Measurements from ENCODE around the gene MS4A10. TPM values are rescaled to one million over a fixed set of nuclear protein-coding genes. Genes with fewer than 3 reads are reported as not detected.

MS4A10 gene
- total RNA-seq, 1 donor: not detected

- no peaks in the 10 kb centered on the region for H3K36me3 ChIP-seq (ENCODE audit: insufficient read depth, low read length)
- H3K79me2 ChIP-seq (ENCODE audit: insufficient read depth, low read length): peaks cover 12% of the 10 kb centered on the region
- no peak overlapping the region for H2AFZ ChIP-seq (ENCODE audit: low read length)
- peaks cover 4% of the 10 kb centered on the region for H4K20me1 ChIP-seq (ENCODE audit: insufficient read depth, low read length)
- peak; percentile 25 for TF ChIP-seq CTCF (IDR thresholded peaks at IDR 0.05; ENCODE audit: extremely low read depth, low read depth, low read length)
- peaks cover 24% of the 10 kb centered on the region for H3K4me1 ChIP-seq (ENCODE audit: insufficient read depth, low read length)
- no peak overlapping the region for H3K4me2 ChIP-seq (ENCODE audit: insufficient read depth, low read length)
- H3K27me3 ChIP-seq (ENCODE audit: insufficient read depth, low read length): peaks cover 16% of the 10 kb centered on the region
- no peaks in the 10 kb centered on the region for H3K9me3 ChIP-seq (ENCODE audit: low read depth, low read length)
- no peak overlapping the region for H3K27ac ChIP-seq (ENCODE audit: low read depth, low read length)
- no peak for DNase-seq (ENCODE audit: insufficient read length, low spot score, missing footprints)
- no peak overlapping the region for H3K4me3 ChIP-seq (ENCODE audit: insufficient read depth, low read length)
These were observed 53.0 kb downstream of the MS4A10 start for GRCh38 chr11:60838132-60838531.

- H3K79me2 ChIP-seq (ENCODE audit: insufficient read depth, low read length): peaks cover 37% of the 10 kb centered on the region
- no peaks in the 10 kb centered on the region for H3K36me3 ChIP-seq (ENCODE audit: insufficient read depth, low read length)
- H4K20me1 ChIP-seq (ENCODE audit: insufficient read depth, low read length): peaks cover 11% of the 10 kb centered on the region
- H2AFZ ChIP-seq (ENCODE audit: low read length): peak overlapping the region; percentile 11
- H3K9me3 ChIP-seq (ENCODE audit: low read depth, low read length): no peaks in the 10 kb centered on the region
- H3K27ac ChIP-seq (ENCODE audit: low read depth, low read length): peak overlapping the region; percentile 58
- DNase-seq (ENCODE audit: insufficient read length, low spot score, missing footprints): peak; percentile 93
- peak overlapping the region; percentile 93 for H3K4me2 ChIP-seq (ENCODE audit: insufficient read depth, low read length)
- H3K27me3 ChIP-seq (ENCODE audit: insufficient read depth, low read length): peaks cover 10% of the 10 kb centered on the region
- H3K4me3 ChIP-seq (ENCODE audit: insufficient read depth, low read length): peak overlapping the region; percentile 85
- peaks cover 40% of the 10 kb centered on the region for H3K4me1 ChIP-seq (ENCODE audit: insufficient read depth, low read length)
- no peak for TF ChIP-seq CTCF (IDR thresholded peaks at IDR 0.05; ENCODE audit: extremely low read depth, low read depth, low read length)
These were observed 55.6 kb downstream of the MS4A10 start for GRCh38 chr11:60840470-60841430.

- H3K27me3 ChIP-seq (ENCODE audit: insufficient read depth, low read length): peaks cover 6% of the 10 kb centered on the region
- no peaks in the 10 kb centered on the region for H3K9me3 ChIP-seq (ENCODE audit: low read depth, low read length)
- H3K4me2 ChIP-seq (ENCODE audit: insufficient read depth, low read length): peak within 1 kb of the TSS; percentile 93
- peak; percentile 99 for DNase-seq (ENCODE audit: insufficient read length, low spot score, missing footprints)
- TF ChIP-seq CTCF (IDR thresholded peaks at IDR 0.05; ENCODE audit: extremely low read depth, low read depth, low read length): no peak
- H3K79me2 ChIP-seq (ENCODE audit: insufficient read depth, low read length): peaks cover 41% of the 10 kb centered on the region
- H2AFZ ChIP-seq (ENCODE audit: low read length): peak within 1 kb of the TSS; percentile 91
- peak within 1 kb of the TSS; percentile 85 for H3K4me3 ChIP-seq (ENCODE audit: insufficient read depth, low read length)
- H3K4me1 ChIP-seq (ENCODE audit: insufficient read depth, low read length): peaks cover 40% of the 10 kb centered on the region
- H3K36me3 ChIP-seq (ENCODE audit: insufficient read depth, low read length): no peaks in the 10 kb centered on the region
- H3K27ac ChIP-seq (ENCODE audit: low read depth, low read length): peak within 1 kb of the TSS; percentile 70
- H4K20me1 ChIP-seq (ENCODE audit: insufficient read depth, low read length): peaks cover 11% of the 10 kb centered on the region
These were observed 56.9 kb downstream of the MS4A10 start, which contains the start of gene CCDC86 for GRCh38 chr11:60841797-60842667. TSS of gene CCDC86 (plus strand) at chr11:60842113. CDS start at chr11:60842125, 12 bp downstream.

All from osteoblast (primary cell).